Omental fat pad (tissue), 4 donors: ENCODE results near the gene VPS54. TPM values are rescaled to one million over a fixed set of nuclear protein-coding genes. Genes with fewer than 3 reads are reported as not detected.

ENCODE experiments used
- ATAC-seq: fragments of 150-250 bp; one replicate; pipeline ENCODE4 v1.9.1; 2016; ENCODE audit warnings: mild to moderate bottlenecking, moderate library complexity; ENCODE audit not compliant: low FRiP score
- DNase-seq: peaks from one replicate; pipeline ENCODE4 v3.0.0-alpha.2; 2019; ENCODE audit warnings: low spot score
- CTCF ChIP-seq, 3 donors: fragments of 450-650 bp; IDR thresholded peaks; one replicate each; pipeline ENCODE4 v1.5.1; 2016 to 2017; ENCODE audit warnings: antibody characterized with exemption in 3 of 3, mild to moderate bottlenecking in 3 of 3, moderate library complexity in 2 of 3
- small RNA-seq: library from RNA; depleted of rRNA; stranded (forward); fragments of <200 nt; gene quantifications from one replicate; pipeline ENCODE3, GENCODE V24; 2016
- total RNA-seq, 4 donors: library from RNA; depleted of rRNA; stranded (reverse); fragments of >200 nt; gene quantifications; one replicate each; pipeline ENCODE4 v1.1.0, GENCODE V29; 2016

VPS54 gene
- total RNA-seq, 4 donors from 2014 or later: 19.8 to 40.5 (median 26.9) TPM

GRCh38 chr2:63846487-63846886, 172.7 kb downstream of the VPS54 start:
- ATAC-seq: no peak
- TF ChIP-seq CTCF (IDR thresholded peaks at IDR 0.05): no peak
- DNase-seq: no peak

- TF ChIP-seq CTCF (IDR thresholded peaks at IDR 0.05): no peak
- ATAC-seq (no peak), DNase-seq (no peak)
Observed at GRCh38 chr2:63845866-63846265, 173.4 kb downstream of the VPS54 start.

GRCh38 chr2:63844616-63845015, 174.6 kb downstream of the VPS54 start:
- no peak for TF ChIP-seq CTCF (IDR thresholded peaks at IDR 0.05)
- ATAC-seq: no peak
- DNase-seq: no peak

- no peak for TF ChIP-seq CTCF (IDR thresholded peaks at IDR 0.05)
Observed at GRCh38 chr2:63843791-63844190, 175.4 kb downstream of the VPS54 start.

GRCh38 chr2:63843093-63843492, 176.1 kb downstream of the VPS54 start:
- TF ChIP-seq CTCF (IDR thresholded peaks at IDR 0.05): no peak
- no peak for DNase-seq
- no peak for ATAC-seq

More at GRCh38 chr2:63843791-63844190, 175.4 kb downstream of the VPS54 start:
- no peak for ATAC-seq
- DNase-seq: no peak

- ATAC-seq (no peak), DNase-seq (no peak)
- no peak for TF ChIP-seq CTCF (IDR thresholded peaks at IDR 0.05)
Observed at GRCh38 chr2:63842149-63843061, 176.8 kb downstream of the VPS54 start.

Small RNA genes within 50 kb of the gene (small RNA-seq; reads per million reads assigned to genes)
- gene RF01293: not detected

Other genes starting within 250 kb of the VPS54 start
- gene UGP2, start 177.5 kb downstream of the VPS54 start, total RNA-seq: 100 to 1,000 TPM; 107 to 361 (median 319) TPM
- gene PELI1, start 125.0 kb upstream of the VPS54 start, total RNA-seq: 10 to 100 TPM; 21.7 to 56.7 (median 34.3) TPM